Natural killer cell treated with Interleukin-12 subunit alpha and Interleukin-12 subunit beta and Interleukin-15 and Interleukin-18, amount 100 ng/mL, for 72 hours (primary cell): ENCODE measurements around the gene SPINDOC. TPM values are rescaled to one million over a fixed set of nuclear protein-coding genes. Genes with fewer than 3 reads are reported as not detected.

Experiments
- total RNA-seq, 2 donors: library from RNA; stranded (reverse); gene quantifications; one replicate each; pipeline ENCODE4 v1.2.3, GENCODE V29; 2022

SPINDOC gene
- total RNA-seq, 2 donors from 2014 or later = 34.3 to 65.1 TPM

Other genes starting within 250 kb of the SPINDOC start
- gene PLAAT3, start 199.0 kb upstream of the SPINDOC start, total RNA-seq = 10 to 100 TPM; 16.8 to 60.0 TPM
- gene ATL3, start 142.1 kb upstream of the SPINDOC start, total RNA-seq = 10 to 100 TPM; 12.5 to 40.6 TPM
- 10 to 100 TPM; 52.3 to 55.3 TPM for gene RTN3, start 132.0 kb upstream of the SPINDOC start, total RNA-seq
- 1 to 10 TPM; 5.0 to 7.6 TPM for gene ZFTA, start 44.7 kb upstream of the SPINDOC start, total RNA-seq
- 10 to 100 TPM; 54.9 to 68.5 TPM for gene MARK2, start 25.7 kb downstream of the SPINDOC start, total RNA-seq
- not detected for gene RCOR2, start 103.7 kb downstream of the SPINDOC start, total RNA-seq
- gene NAA40, start 125.5 kb downstream of the SPINDOC start, total RNA-seq = 10 to 100 TPM; 29.4 to 43.8 TPM
- gene COX8A, start 161.2 kb downstream of the SPINDOC start, total RNA-seq = 100 to 1,000 TPM; 383 to 427 TPM
- gene OTUB1, start 173.0 kb downstream of the SPINDOC start, total RNA-seq = 10 to 100 TPM; 87.8 to 96.6 TPM
- not detected for gene FLRT1, start 222.5 kb downstream of the SPINDOC start, total RNA-seq